ENCODE data around the gene ZNF200.
"Not testable (repeated sequence)": the region's sequence is repeated elsewhere in the genome, so short reads cannot be mapped to it uniquely, and the experiment has no call there.

Gene ZNF200

DNA sequence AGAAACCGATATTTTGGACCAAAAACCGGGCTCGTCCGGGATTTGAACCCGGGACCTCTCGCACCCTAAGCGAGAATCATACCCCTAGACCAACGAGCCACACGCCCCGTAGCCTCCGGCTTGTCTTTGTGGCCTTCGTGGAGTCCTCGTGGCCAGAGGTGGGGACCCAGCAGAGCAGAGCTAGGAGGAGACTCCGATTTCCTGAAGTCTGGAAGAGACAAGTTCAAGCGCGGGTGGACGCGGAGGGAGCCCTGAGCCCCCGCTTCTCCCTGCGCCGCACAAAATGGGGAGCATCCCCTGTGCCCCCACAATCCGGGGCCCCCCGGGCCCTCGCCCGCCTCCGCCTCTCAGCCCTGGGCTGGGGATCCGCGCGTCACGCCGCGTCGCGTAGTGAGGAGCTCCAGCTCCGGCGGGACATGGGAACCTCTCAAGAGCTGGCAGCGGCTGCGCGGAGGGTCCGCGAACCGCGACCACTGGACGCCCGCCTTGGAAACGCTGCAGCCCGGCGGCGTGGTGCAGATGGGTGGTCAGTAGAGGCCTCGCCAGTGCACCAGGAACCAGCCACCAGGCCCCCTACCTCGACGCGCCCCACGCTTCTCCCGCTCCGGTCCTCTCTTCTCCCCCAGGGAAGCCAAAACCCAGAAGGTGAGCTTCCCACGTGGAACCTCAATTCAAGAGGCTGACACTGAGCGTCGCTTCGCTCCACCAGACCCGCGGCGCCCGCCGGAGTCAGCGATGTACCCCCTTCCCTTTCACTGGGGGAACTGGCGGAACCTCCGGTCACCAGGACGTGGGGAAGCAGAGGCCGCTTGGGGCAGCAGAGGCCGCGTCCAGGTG, 52.1 kb downstream of the ZNF200 start:
- Mint-ChIP-seq H3K9me3 (peaks cover 12% of the 10 kb centered on the region), H3K4me1 (ENCODE audit: low read depth) (peaks cover 22% of the 10 kb centered on the region), H3K27ac (peak overlapping the region; percentile 88), H3K4me3 (peak overlapping the region; percentile 79), H3K27me3 (ENCODE audit: low read depth) (peaks cover 88% of the 10 kb centered on the region), H3K36me3 (ENCODE audit: low read depth) (peaks cover 9% of the 10 kb centered on the region)

DNA sequence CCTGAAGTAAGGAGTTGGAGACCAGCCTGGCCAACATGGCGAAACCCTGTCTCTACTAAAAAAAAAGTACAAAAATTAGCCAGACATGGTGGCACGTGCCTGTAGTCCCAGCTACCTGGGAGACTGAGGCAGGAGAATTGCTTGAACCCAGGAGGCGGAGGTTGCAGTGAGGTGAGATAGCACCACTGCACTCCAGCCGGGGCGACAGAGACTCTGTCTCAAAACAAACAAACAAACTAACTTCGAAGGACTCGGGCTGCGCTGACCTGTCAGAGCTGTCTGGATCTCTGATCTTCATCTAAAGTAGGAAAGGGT, 52.7 kb downstream of the ZNF200 start:
- H3K4me1 Mint-ChIP-seq (ENCODE audit: low read depth): peaks cover 18% of the 10 kb centered on the region
- peak overlapping the region; percentile 79 for H3K4me3 Mint-ChIP-seq
- peaks cover 88% of the 10 kb centered on the region for H3K27me3 Mint-ChIP-seq (ENCODE audit: low read depth)
- H3K9me3 Mint-ChIP-seq; H3K36me3 Mint-ChIP-seq (ENCODE audit: low read depth): not testable (repeated sequence)
- H3K27ac Mint-ChIP-seq: peak overlapping the region; percentile 88

DNA sequence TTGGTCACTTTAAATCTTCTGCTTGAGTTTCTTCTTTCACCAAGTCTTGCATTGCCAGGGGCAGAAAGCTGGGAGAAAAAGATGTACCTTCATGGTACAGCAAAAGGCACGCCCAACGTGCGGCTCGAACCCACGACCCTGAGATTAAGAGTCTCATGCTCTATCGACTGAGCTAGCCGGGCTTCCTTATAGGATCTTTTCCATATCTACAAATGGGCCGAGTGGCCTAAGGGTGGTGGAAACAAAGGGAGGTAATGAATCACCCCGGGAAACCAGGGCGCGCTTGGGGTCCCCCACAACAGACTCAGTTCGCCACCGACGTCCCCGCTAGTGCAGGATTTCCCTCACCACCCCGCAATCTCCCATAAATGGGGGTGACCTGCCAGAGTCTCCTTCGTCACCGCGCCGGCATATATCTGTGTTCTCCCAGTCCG, 54.5 kb downstream of the ZNF200 start:
- Mint-ChIP-seq H3K4me3 (no peak overlapping the region), H3K27ac (no peak overlapping the region), H3K9me3 (peaks cover 5% of the 10 kb centered on the region), H3K36me3 (ENCODE audit: low read depth) (peaks cover 7% of the 10 kb centered on the region), H3K27me3 (ENCODE audit: low read depth) (peaks cover 90% of the 10 kb centered on the region), H3K4me1 (ENCODE audit: low read depth) (peaks cover 15% of the 10 kb centered on the region)

DNA sequence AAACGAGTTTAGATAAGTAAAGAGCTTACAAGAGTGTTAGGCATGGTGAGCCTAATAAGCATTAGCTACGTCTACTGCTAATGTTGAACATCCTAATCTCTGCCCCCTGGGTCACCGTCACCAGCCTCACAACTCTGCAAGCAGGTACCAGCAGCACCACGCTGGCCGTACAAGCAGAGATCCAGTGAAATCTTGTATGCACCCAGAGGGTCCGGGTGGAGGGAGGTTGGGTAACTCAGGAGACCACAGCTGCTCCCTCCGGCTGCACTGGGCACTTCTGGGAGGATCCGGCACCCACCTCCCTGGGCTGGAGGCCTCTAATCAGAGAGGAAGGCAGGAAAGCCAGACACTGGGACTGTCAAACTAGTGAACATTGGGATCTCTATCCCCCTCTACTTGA, 55.3 kb downstream of the ZNF200 start:
- Mint-ChIP-seq H3K9me3 (peaks cover 5% of the 10 kb centered on the region), H3K36me3 (ENCODE audit: low read depth) (peaks cover 7% of the 10 kb centered on the region), H3K4me1 (ENCODE audit: low read depth) (peaks cover 15% of the 10 kb centered on the region), H3K27ac (no peak overlapping the region), H3K4me3 (no peak overlapping the region), H3K27me3 (ENCODE audit: low read depth) (peaks cover 94% of the 10 kb centered on the region)

DNA sequence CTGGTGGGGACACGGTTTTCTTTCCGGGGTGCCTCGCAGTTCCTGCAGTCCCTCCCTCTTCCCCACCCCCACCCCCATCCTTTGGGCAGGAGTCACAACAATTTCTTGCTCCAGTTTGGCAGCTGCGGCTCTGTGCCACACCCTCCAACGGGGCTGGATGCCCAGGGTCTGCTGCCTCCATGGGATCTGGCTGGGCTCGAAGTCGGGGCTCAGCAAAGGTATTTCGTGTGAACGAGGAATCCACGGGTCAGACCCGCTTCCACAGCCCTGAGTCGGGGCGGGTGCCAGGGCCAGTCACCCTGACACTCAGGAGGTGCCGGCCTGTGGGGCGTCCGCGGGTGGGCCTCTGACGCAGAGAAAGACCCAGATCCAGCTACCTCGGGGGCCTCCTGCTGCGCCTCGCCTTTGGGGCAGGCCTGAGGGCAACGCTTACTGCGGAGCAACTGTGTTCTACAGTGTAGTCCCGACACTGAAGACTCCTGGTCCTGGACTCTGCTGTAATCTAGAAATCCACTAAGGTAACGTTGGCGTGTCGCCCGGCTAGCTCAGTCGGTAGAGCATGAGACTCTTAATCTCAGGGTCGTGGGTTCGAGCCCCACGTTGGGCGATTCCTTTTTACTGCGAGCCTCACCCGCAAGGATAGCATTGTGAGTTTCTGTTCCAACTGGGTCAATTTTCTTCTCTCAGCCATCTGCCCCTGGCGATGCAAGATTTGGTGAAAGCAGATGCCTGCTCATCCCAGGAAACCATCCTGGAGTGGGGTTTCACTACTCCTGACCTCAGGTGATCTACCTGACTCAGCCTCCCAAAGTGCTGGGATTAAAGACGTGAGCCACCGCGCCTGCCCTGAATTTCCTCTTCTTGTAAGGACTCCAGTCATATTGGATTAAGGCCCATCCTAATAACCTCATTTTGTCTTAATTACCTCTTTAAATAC, 59.5 kb downstream of the ZNF200 start:
- Mint-ChIP-seq H3K4me3 (no peak overlapping the region), H3K36me3 (ENCODE audit: low read depth) (peaks cover 4% of the 10 kb centered on the region), H3K27me3 (ENCODE audit: low read depth) (peaks cover 79% of the 10 kb centered on the region), H3K9me3 (no peaks in the 10 kb centered on the region), H3K4me1 (ENCODE audit: low read depth) (peaks cover 23% of the 10 kb centered on the region), H3K27ac (no peak overlapping the region)

DNA sequence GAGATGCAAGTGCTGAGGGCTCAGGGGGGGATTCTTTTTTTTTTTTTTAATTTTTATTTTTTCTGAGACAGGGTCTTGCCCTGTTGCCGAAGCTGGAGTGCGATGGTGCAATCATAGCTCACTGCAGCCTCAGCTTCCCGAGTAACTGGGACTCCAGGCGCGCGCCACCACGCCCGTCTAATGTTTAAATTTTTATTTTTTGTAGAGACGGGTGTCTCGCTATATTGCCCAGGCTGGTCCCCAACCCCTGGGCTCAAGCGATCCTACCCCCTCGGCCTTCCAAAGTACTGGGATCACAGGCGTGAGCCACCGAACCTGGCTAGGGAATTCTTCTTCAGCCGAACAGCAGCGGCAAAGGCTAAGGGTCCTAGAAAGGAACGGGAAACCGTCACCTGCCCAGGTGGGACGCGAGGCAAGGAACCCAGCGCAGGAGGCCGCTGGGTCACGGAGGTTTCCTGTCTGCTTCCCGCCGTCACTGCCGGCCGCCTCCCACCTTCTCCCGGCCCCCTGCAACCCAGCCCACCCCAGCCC, 60.3 kb downstream of the ZNF200 start:
- H3K27ac Mint-ChIP-seq: no peak overlapping the region
- peaks cover 4% of the 10 kb centered on the region for H3K36me3 Mint-ChIP-seq (ENCODE audit: low read depth)
- H3K4me3 Mint-ChIP-seq: no peak overlapping the region
- peaks cover 79% of the 10 kb centered on the region for H3K27me3 Mint-ChIP-seq (ENCODE audit: low read depth)
- H3K4me1 Mint-ChIP-seq (ENCODE audit: low read depth): peaks cover 23% of the 10 kb centered on the region
- H3K9me3 Mint-ChIP-seq: no peaks in the 10 kb centered on the region

DNA sequence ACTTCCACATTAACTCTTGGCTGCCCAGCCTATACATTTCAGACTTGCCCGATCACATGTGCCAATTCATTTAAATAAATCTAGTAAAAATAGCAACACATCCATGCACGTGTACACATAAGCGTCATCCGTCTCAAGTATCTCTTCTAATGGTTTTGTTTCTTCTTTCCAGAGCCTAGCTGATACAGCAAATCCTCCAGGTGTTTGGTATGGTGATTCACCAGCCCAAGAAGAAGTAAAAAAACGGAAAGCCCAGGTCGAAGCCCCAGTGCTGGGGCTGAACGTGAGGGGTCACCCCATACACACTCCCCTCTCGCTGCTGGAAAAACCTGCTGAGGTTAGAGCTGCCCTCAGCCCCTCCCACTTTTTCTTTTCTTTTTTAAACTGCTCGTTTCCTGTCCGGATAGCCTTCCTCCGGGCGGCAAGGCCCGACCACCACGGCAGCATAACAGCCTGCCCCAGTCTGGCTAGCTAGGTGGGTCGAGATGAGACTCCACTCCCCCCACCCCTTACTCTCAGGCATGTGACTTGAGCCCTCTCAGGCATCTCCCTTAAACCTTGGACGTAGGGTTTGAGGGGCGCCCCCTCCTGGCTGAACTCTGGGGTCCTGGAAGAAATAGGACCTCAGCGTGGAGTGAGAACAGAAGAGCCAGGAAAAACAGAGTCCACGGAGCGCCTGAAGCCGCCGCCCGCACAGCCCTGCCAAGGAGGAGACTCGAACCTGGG, 60.9 kb downstream of the ZNF200 start:
- peaks cover 4% of the 10 kb centered on the region for H3K36me3 Mint-ChIP-seq (ENCODE audit: low read depth)
- H3K4me1 Mint-ChIP-seq (ENCODE audit: low read depth): peaks cover 23% of the 10 kb centered on the region
- peak overlapping the region; percentile 60 for H3K4me3 Mint-ChIP-seq
- H3K27ac Mint-ChIP-seq: peak overlapping the region; percentile 62
- H3K27me3 Mint-ChIP-seq (ENCODE audit: low read depth): peaks cover 79% of the 10 kb centered on the region
- H3K9me3 Mint-ChIP-seq: no peaks in the 10 kb centered on the region

Measured in T-helper 1 cell treated with Interleukin-12 subunit alpha and Interleukin-12 subunit beta and Interleukin-4 antibody, amounts not matched to agents 30 μg/mL and 1 μg/mL, for 36 hours (primary cell).